NCI-H2029 (cell line): ENCODE data around the gene PNLIPRP3.
"Not testable (repeated sequence)": the region's sequence is repeated elsewhere in the genome, so short reads cannot be mapped to it uniquely, and the experiment has no call there.

ENCODE experiments used
- DNase-seq: peaks from one replicate; lab custom pipeline; 2025; lab: John Stamatoyannopoulos, UW

The PNLIPRP3 gene

GRCh38 chr10:116427671-116428070 is at the start of gene PNLIPRP3:
Gene PNLIPRP3, plus strand, starts transcription at chr10:116427847. Its CDS starts 166 bp downstream, at chr10:116428013.
- DNase-seq: no peak

GRCh38 chr10:116382290-116382689 is 45.4 kb upstream of the PNLIPRP3 start:
- DNase-seq: no peak

- no peak for DNase-seq
These were observed 42.3 kb upstream of the PNLIPRP3 start for GRCh38 chr10:116385311-116385710.

- DNase-seq: no peak
These were observed 41.4 kb upstream of the PNLIPRP3 start for GRCh38 chr10:116385994-116386809.

GRCh38 chr10:116393246-116393831 is 34.3 kb upstream of the PNLIPRP3 start:
- not testable (repeated sequence) for DNase-seq

GRCh38 chr10:116395223-116395985 is 32.2 kb upstream of the PNLIPRP3 start:
- no peak for DNase-seq

- DNase-seq: no peak
These were observed 29.4 kb upstream of the PNLIPRP3 start for GRCh38 chr10:116398224-116398623.

GRCh38 chr10:116402858-116403257 is 24.8 kb upstream of the PNLIPRP3 start:
- DNase-seq: no peak

GRCh38 chr10:116403740-116404250 is 23.9 kb upstream of the PNLIPRP3 start:
- no peak for DNase-seq

- DNase-seq: no peak
These were observed 18.9 kb upstream of the PNLIPRP3 start for GRCh38 chr10:116408719-116409118.

- no peak for DNase-seq
These were observed 17.3 kb upstream of the PNLIPRP3 start for GRCh38 chr10:116410351-116410750.

- DNase-seq: no peak
These were observed 9.8 kb upstream of the PNLIPRP3 start for GRCh38 chr10:116417821-116418220.

GRCh38 chr10:116418389-116418788 is 9.3 kb upstream of the PNLIPRP3 start:
- DNase-seq: no peak

- no peak for DNase-seq
These were observed 5.8 kb upstream of the PNLIPRP3 start for GRCh38 chr10:116421815-116422214.

- no peak for DNase-seq
These were observed 1.8 kb downstream of the PNLIPRP3 start for GRCh38 chr10:116429288-116429977.

- no peak for DNase-seq
These were observed 2.6 kb downstream of the PNLIPRP3 start for GRCh38 chr10:116430288-116430687.

GRCh38 chr10:116431598-116431997 is 4.0 kb downstream of the PNLIPRP3 start:
- no peak for DNase-seq

- no peak for DNase-seq
These were observed 9.5 kb downstream of the PNLIPRP3 start for GRCh38 chr10:116437076-116437692.

- no peak for DNase-seq
These were observed 12.8 kb downstream of the PNLIPRP3 start for GRCh38 chr10:116440330-116441030.

- no peak for DNase-seq
These were observed 17.0 kb downstream of the PNLIPRP3 start for GRCh38 chr10:116444527-116445142.
